HepG2 (cell line): ENCODE measurements around the gene PTGR2. TPM values are rescaled to one million over a fixed set of nuclear protein-coding genes. Genes with fewer than 3 reads are reported as not detected.

Experiments used
- ATAC-seq: fragments of 200-7000 bp; cut with Tn5 transposase; 3 replicates; pipeline ENCODE4 v1.9.1; 2020; ENCODE audit warnings: mild to moderate bottlenecking, moderate library complexity
- BruUV-seq: library from RNA; stranded (reverse); fragments of 400-500 nt; replicated peaks from 2 replicates; lab custom pipeline; 2021; lab: Mats Ljungman, UMichigan
- CTCF ChIA-PET: fragments of 300-600 bp; formaldehyde crosslinking; extraction: SDS; loops from one replicate; lab custom pipeline; 2021; ENCODE audit warnings: low total read pairs, inconsistent platforms, low intra/inter-chr PET ratio; lab: Yijun Ruan, JAX
- POLR2A ChIA-PET: fragments of 350-600 bp; sonication (Branson Sonifier 250); formaldehyde crosslinking; loops from one replicate; lab custom pipeline; 2020; ENCODE audit warnings: antibody characterized with exemption, inconsistent platforms; lab: Yijun Ruan, JAX
- DNase-seq: peaks from one replicate; pipeline ENCODE4 v3.0.0-alpha.2; 2015; ENCODE audit warnings: low spot score
- FAIRE-seq: peaks from 3 replicates; lab custom pipeline; 2011; peaks lifted over from hg19 to GRCh38; lab: Jason Lieb, UNC
- H2AFZ ChIP-seq: one replicate; pipeline ENCODE4 v1.6.1; 2011; ENCODE audit warnings: low read length, inconsistent platforms
- H3K27ac ChIP-seq: fragments of 300-600 bp; 3 replicates; pipeline ENCODE4 v1.8.0; 2011; ENCODE audit warnings: mixed run types, mild to moderate bottlenecking, mixed read lengths, low read length, inconsistent platforms; ENCODE audit not compliant: insufficient read depth; ENCODE audit errors: extremely low read length
- H3K27me3 ChIP-seq, 2 experiments: fragments of 200-600 bp in 1 of 2; 2 replicates in 1 of 2; 3 replicates in 1 of 2; pipeline versions ENCODE4 v1.6.0 to v1.8.0; 2011; ENCODE audit warnings: low read length in 2 of 2, mild to moderate bottlenecking in 2 of 2, moderate library complexity in 2 of 2, inconsistent platforms in 1 of 2; ENCODE audit not compliant: insufficient read depth in 2 of 2, control insufficient read depth in 1 of 2
- H3K36me3 ChIP-seq, 2 experiments: fragments of 200-600 bp in 1 of 2; replicated peaks in 1 of 2; 2 replicates in 1 of 2; 3 replicates in 1 of 2; pipeline versions ENCODE4 v1.5.1 to v1.8.0; 2011; ENCODE audit warnings: low read length in 2 of 2, inconsistent platforms in 1 of 2; ENCODE audit not compliant: insufficient read depth in 2 of 2, control insufficient read depth in 1 of 2
- H3K4me1 ChIP-seq: 2 replicates; pipeline ENCODE4 v1.5.1; 2012; ENCODE audit warnings: low read length, inconsistent platforms; ENCODE audit not compliant: insufficient read depth
- H3K4me2 ChIP-seq: 2 replicates; pipeline ENCODE4 v1.6.0; 2011; ENCODE audit warnings: low read depth, low read length, inconsistent platforms
- H3K4me3 ChIP-seq, 3 experiments: fragments of 200-600 bp in 1 of 3; sonication (generic), shearing (Covaris generic) in 1 of 3; replicated peaks in 1 of 3; 2 replicates each; pipeline ENCODE4 v1.5.1; 2011 to 2016; ENCODE audit warnings: low read length in 3 of 3, inconsistent platforms in 2 of 3, low read depth in 2 of 3, mild to moderate bottlenecking in 2 of 3, control low read depth in 1 of 3, mixed read lengths in 1 of 3; ENCODE audit not compliant: insufficient read depth in 1 of 3
- H3K79me2 ChIP-seq: one replicate; pipeline ENCODE4 v1.6.1; 2011; ENCODE audit warnings: low read length, inconsistent platforms; ENCODE audit not compliant: insufficient read depth
- H3K9ac ChIP-seq: 2 replicates; pipeline ENCODE4 v1.6.0; 2011; ENCODE audit warnings: mild to moderate bottlenecking, low read depth, low read length, inconsistent platforms; ENCODE audit not compliant: insufficient read depth
- H3K9me3 ChIP-seq: 2 replicates; pipeline ENCODE4 v1.5.1; 2012; ENCODE audit warnings: mild to moderate bottlenecking, low read length
- H4K20me1 ChIP-seq: 2 replicates; pipeline ENCODE4 v1.6.0; 2011; ENCODE audit warnings: inconsistent platforms, mild to moderate bottlenecking, low read length, moderate library complexity; ENCODE audit not compliant: insufficient read depth
- E2F5 ChIP-seq: sonication (generic); formaldehyde crosslinking; conservative IDR thresholded peaks from 2 replicates; pipeline ENCODE4 v1.4.0; 2020; ENCODE audit warnings: missing genetic modification reagents
- HNRNPK ChIP-seq: fragments of 200-400 bp; formaldehyde crosslinking; IDR thresholded peaks from 2 replicates; pipeline ENCODE4 v1.6.1; 2018; ENCODE audit warnings: low read length, low read depth, moderate library complexity, mild to moderate bottlenecking; ENCODE audit not compliant: poor library complexity, severe bottlenecking
- HOXA9 ChIP-seq: sonication (generic); formaldehyde crosslinking; IDR thresholded peaks from 2 replicates; pipeline ENCODE4 v1.8.1; 2022; ENCODE audit warnings: missing genetic modification reagents, mild to moderate bottlenecking, moderate library complexity, borderline replicate concordance
- MAFF ChIP-seq: IDR thresholded peaks from 2 replicates; pipeline ENCODE4 v1.6.1; 2011; ENCODE audit warnings: low read depth, low read length, improper control_type of control experiment
- MAFK ChIP-seq, 2 experiments: IDR thresholded peaks in 1 of 2; conservative IDR thresholded peaks in 1 of 2; 2 replicates each; pipeline ENCODE4 v1.6.1; 2011; ENCODE audit warnings: improper control_type of control experiment in 2 of 2, low read length in 2 of 2
- PCBP1 ChIP-seq: fragments of 200-400 bp; formaldehyde crosslinking; IDR thresholded peaks from 2 replicates; pipeline ENCODE4 v1.6.1; 2017; ENCODE audit warnings: mild to moderate bottlenecking, low read depth, low read length, borderline replicate concordance
- PHB2 ChIP-seq: fragments of 450-650 bp; IDR thresholded peaks from 2 replicates; pipeline ENCODE4 v1.6.1; 2018; ENCODE audit not compliant: partially characterized antibody
- RFXANK ChIP-seq: IDR thresholded peaks from 2 replicates; pipeline ENCODE4 v1.6.1; 2016
- SKI ChIP-seq: fragments of 450-650 bp; IDR thresholded peaks from one replicate; pipeline ENCODE4 v1.6.1; 2018; ENCODE audit warnings: mild to moderate bottlenecking; ENCODE audit not compliant: partially characterized antibody
- SRSF4 ChIP-seq: fragments of 200-400 bp; formaldehyde crosslinking; IDR thresholded peaks from one replicate; pipeline ENCODE4 v1.6.1; 2018; ENCODE audit warnings: mild to moderate bottlenecking, low read depth, low read length, moderate library complexity; ENCODE audit not compliant: poor library complexity, severe bottlenecking
- ZNF292 ChIP-seq: sonication (generic); formaldehyde crosslinking; IDR thresholded peaks from 2 replicates; pipeline ENCODE4 v1.8.1; 2022; ENCODE audit warnings: mild to moderate bottlenecking, low read depth, missing genetic modification reagents, borderline replicate concordance
- ZNF564 ChIP-seq: sonication (generic); formaldehyde crosslinking; IDR thresholded peaks from 2 replicates; pipeline ENCODE4 v1.8.1; 2023; ENCODE audit warnings: mild to moderate bottlenecking, missing genetic modification reagents
- ZNF607 ChIP-seq: sonication (generic); formaldehyde crosslinking; IDR thresholded peaks from 2 replicates; pipeline ENCODE4 v1.5.1; 2020; ENCODE audit warnings: missing genetic modification reagents, mild to moderate bottlenecking, borderline replicate concordance
- ZNF616 ChIP-seq: sonication (generic); formaldehyde crosslinking; IDR thresholded peaks from 2 replicates; pipeline ENCODE4 v1.5.0; 2020; ENCODE audit warnings: low read depth, mild to moderate bottlenecking, missing genetic modification reagents
- WGBS: methylation state at CpG from one replicate; pipeline ENCODE4 v1.1.6; 2017; ENCODE audit warnings: low lambda C conversion rate; 5-methylcytosine and 5-hydroxymethylcytosine counted together
- in situ Hi-C: cut with HindIII; loops from 2 replicates; pipeline ENCODE4 v1.10.0; 2017; ENCODE audit warnings: low pct_unique_long_range_greater_than_20kb; ENCODE audit not compliant: extremely low pct_ligation_motif_present
- intact Hi-C: fragments of 100-400 bp; cut with micrococcal nuclease; formaldehyde crosslinking; loops from one replicate; pipeline ENCODE4 v1.10.0; 2022; ENCODE audit not compliant: unreplicated experiment
- polyA plus RNA-seq, 8 experiments: library from polyadenylated mRNA; depleted of rRNA in 3 of 8; stranded (reverse) in 7 of 8; unstranded in 1 of 8; fragments of >200 nt; fragmentation: Illumina TruSeq in 4 of 8; extraction: Trizol in 4 of 8; gene quantifications; 2 replicates each; pipeline versions ENCODE4 v1.2.1 to v1.2.3, GENCODE V29; 2011 to 2016; ENCODE audit warnings: low read depth in 4 of 8, missing spikeins in 1 of 8, mixed read lengths in 1 of 8; ENCODE audit not compliant: insufficient read depth in 1 of 8
- total RNA-seq, 5 experiments: library from RNA; depleted of rRNA; stranded (reverse); fragments of >200 nt; fragmentation: Illumina TruSeq; extraction: Trizol; gene quantifications; 2 replicates each; pipeline ENCODE4 v1.2.3, GENCODE V29; 2016; ENCODE audit warnings: low read depth in 1 of 5
- TF ChIP-seq, protein P1 (sequence below): sonication (generic); formaldehyde crosslinking; conservative IDR thresholded peaks from 2 replicates; pipeline ENCODE4 v1.4.0; 2020; ENCODE audit warnings: missing genetic modification reagents

Gene PTGR2
- total and polyA plus RNA-seq, 2 of the 13 experiments (the other 11 are each of a cell fraction or from before 2014, with no cell fraction given), result 3.0 to 4.3 TPM

DNA sequence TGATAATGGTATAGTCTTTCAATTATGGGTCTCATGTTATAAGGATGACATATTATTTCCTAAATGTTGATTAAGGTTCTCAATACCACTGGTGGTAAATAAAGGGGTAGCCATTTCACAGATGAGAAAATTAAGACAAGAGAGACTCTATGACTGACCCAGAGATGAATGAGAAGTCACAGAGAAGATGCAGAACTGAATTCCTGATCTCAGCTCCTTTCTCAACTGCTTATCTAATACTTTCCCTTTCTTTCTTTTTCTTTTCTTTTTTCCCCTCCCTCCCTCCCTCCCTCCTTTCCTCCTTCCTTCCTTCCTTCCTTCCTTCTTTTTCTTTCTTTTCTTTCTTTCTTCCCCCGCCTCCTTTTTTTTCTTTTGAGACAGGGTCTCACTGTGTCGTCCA is 8.3 kb upstream of the PTGR2 start:
- POLR2A ChIA-PET, result interaction anchor here (0.8 to 3.3 kb wide), 5 partner anchors 9 to 111 kb away, joined by 3 to 16 read pairs (median 3); partner anchors contain the start of genes PTGR2 and ZNF410
- H2AFZ ChIP-seq, result no peak overlapping the region
- FAIRE-seq (no peak), DNase-seq (no peak), ATAC-seq (no peak)
- WGBS, result 38% methylated on average over 2 of the region's 2 CpGs
- peaks cover 32% of the 10 kb centered on the region for H3K4me1 ChIP-seq
- no peaks in the 10 kb centered on the region for H3K79me2 ChIP-seq
- H3K27me3 ChIP-seq, result no peaks in the 10 kb centered on the region
- peak overlapping the region in 1 of 3 experiments; percentile 1; a peak in 1 of 6 replicates for H3K4me3 ChIP-seq
- TF ChIP-seq ZNF616 (CRISPR knock-in tag) (no peak), E2F5 (CRISPR knock-in tag) (no peak), HNRNPK (peak; percentile 94), PCBP1 (0 out of 2 replicates have a peak, but pooled peaks have one; percentile 58), RFXANK (no peak), ZNF292 (CRISPR knock-in tag) (no peak)
- H3K4me2 ChIP-seq, result 0 out of 2 replicates have a peak overlapping the region, but pooled peaks have one; percentile 53
- no peak overlapping the region for H3K9ac ChIP-seq
- BruUV-seq, result no TSS peak
- intact Hi-C loops, result no loop called here
- no peaks in the 10 kb centered on the region for H3K36me3 ChIP-seq
- CTCF ChIA-PET, result no interaction called here
- in situ Hi-C loops, result no loop called here
- H3K9me3 ChIP-seq, result no peaks in the 10 kb centered on the region
- no peak overlapping the region for H3K27ac ChIP-seq
- no peaks in the 10 kb centered on the region for H4K20me1 ChIP-seq

DNA sequence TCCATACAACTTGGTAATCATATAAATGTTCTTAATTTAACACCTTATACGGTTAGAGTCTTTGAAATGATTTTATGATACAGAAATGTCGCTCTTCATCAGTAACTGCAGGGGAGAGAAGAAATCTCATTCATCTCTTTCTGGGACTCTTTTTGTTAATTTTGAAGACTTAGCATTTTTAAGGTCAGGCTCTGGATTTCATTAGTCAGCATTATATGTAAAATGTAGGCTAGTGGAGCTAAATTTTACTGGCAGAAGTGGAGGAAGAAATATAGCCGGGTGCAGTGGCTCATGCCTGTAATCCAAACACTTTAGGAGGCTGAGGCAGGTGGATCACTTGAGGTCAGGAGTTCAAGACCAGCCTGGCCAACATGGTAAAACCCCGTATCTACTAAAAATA is 4.7 kb upstream of the PTGR2 start:
- no peak overlapping the region for H3K4me2 ChIP-seq

More for the DNA sequence above, 4.7 kb upstream of the PTGR2 start:
- no peak overlapping the region for H3K4me3 ChIP-seq
- DNase-seq, result no peak
- 77% methylated on average over 4 of the region's 4 CpGs for WGBS
- intact Hi-C loops, result no loop called here
- ATAC-seq, result no peak
- H3K27me3 ChIP-seq, result no peaks in the 10 kb centered on the region
- in situ Hi-C loops, result no loop called here
- FAIRE-seq, result no peak
- no peaks in the 10 kb centered on the region for H3K79me2 ChIP-seq
- POLR2A ChIA-PET, result no interaction called here
- no peak overlapping the region for H2AFZ ChIP-seq
- H3K9ac ChIP-seq, result no peak overlapping the region
- peaks cover 48% of the 10 kb centered on the region for H3K4me1 ChIP-seq
- TF ChIP-seq MAFK (conservative IDR thresholded peaks at IDR 0.05 in 1 of 2, IDR thresholded peaks at IDR 0.05 in 1 of 2; ENCODE audit: low read length in 2 of 2) (peak; percentile 91 to 96), SRSF4 (no peak), PHB2 (no peak), ZNF607 (CRISPR knock-in tag) (no peak), ZNF564 (CRISPR knock-in tag) (no peak), MAFF (peak; percentile 95), HOXA9 (no peak), SKI (no peak)
- TF ChIP-seq, protein P1, sequence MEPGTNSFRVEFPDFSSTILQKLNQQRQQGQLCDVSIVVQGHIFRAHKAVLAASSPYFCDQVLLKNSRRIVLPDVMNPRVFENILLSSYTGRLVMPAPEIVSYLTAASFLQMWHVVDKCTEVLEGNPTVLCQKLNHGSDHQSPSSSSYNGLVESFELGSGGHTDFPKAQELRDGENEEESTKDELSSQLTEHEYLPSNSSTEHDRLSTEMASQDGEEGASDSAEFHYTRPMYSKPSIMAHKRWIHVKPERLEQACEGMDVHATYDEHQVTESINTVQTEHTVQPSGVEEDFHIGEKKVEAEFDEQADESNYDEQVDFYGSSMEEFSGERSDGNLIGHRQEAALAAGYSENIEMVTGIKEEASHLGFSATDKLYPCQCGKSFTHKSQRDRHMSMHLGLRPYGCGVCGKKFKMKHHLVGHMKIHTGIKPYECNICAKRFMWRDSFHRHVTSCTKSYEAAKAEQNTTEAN (CRISPR knock-in tag), result no peak
- no peaks in the 10 kb centered on the region for H4K20me1 ChIP-seq
- no peaks in the 10 kb centered on the region for H3K36me3 ChIP-seq
- H3K9me3 ChIP-seq, result no peaks in the 10 kb centered on the region
- no peak overlapping the region for H3K27ac ChIP-seq
- no TSS peak for BruUV-seq
- CTCF ChIA-PET, result no interaction called here
